ENCODE data around the gene GAS2L2. TPM values are rescaled to one million over a fixed set of nuclear protein-coding genes. Genes with fewer than 3 reads are reported as not detected.

The GAS2L2 gene
- total RNA-seq, 1 donor: not detected

DNA sequence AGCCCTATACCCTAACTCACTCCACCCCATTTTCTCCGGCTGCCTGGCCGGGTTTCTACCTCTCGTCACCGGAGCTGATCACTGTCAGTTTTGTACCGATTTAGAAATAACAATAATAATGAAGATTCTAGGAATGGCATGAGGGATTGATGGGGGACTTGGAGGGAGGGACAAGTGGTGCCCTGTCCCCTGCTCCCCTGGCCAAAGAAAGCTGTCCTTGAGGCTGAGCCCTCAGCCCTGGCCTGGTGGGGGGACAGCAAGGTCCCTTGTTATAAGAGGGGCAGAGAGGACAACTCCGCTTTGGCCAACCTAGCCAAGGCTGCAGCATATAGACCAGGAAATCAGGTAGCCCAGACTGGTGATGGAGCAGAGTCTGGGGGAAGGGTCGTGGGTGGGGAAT lies 10.5 kb downstream of the GAS2L2 start:
- TF ChIP-seq, protein P1, sequence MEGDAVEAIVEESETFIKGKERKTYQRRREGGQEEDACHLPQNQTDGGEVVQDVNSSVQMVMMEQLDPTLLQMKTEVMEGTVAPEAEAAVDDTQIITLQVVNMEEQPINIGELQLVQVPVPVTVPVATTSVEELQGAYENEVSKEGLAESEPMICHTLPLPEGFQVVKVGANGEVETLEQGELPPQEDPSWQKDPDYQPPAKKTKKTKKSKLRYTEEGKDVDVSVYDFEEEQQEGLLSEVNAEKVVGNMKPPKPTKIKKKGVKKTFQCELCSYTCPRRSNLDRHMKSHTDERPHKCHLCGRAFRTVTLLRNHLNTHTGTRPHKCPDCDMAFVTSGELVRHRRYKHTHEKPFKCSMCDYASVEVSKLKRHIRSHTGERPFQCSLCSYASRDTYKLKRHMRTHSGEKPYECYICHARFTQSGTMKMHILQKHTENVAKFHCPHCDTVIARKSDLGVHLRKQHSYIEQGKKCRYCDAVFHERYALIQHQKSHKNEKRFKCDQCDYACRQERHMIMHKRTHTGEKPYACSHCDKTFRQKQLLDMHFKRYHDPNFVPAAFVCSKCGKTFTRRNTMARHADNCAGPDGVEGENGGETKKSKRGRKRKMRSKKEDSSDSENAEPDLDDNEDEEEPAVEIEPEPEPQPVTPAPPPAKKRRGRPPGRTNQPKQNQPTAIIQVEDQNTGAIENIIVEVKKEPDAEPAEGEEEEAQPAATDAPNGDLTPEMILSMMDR (IDR thresholded peaks at IDR 0.05; ENCODE audit: insufficient read depth, low read length): no peak
- H3K4me3 ChIP-seq (ENCODE audit: low read depth, low read length): no peak overlapping the region
- no peak for DNase-seq (ENCODE audit: low read depth)

DNA sequence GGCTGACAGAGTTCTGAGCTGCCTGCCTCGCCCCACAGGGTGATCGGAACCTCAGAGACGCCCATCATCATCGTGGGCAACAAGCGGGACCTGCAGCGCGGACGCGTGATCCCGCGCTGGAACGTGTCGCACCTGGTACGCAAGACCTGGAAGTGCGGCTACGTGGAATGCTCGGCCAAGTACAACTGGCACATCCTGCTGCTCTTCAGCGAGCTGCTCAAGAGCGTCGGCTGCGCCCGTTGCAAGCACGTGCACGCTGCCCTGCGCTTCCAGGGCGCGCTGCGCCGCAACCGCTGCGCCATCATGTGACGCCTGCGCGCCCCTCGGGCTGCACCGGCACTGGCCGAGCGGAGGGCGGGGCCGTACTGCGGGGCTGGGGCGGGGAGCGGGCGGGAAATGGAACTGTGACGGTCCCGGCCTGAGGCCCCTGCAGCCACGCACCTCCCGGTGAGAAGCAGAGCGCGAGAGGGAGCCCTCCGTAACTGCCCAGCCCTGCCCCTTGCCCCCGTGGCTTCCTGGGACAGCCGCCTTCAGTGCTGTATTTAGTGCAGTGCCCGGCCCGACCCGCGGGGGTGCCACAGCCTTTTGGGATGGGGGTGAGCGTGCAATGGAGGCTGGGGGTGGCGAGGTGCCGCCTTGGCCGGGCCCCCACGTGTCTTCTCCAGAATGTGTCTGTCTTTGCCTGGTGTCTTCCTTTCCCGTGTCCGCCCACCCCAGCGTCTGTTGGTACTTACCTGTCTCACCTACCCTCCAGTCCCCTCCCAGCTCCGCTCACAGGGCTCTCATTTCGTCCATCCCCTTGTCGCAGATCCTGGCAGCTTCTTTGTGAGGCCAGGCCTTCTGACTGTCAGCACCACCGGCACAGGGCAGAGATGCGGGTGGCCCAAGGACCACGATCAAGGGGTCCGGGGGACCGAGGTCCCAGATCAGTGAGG lies 11.8 kb downstream of the GAS2L2 start:
- no peak for DNase-seq (ENCODE audit: low read depth)
- TF ChIP-seq, protein P1 (IDR thresholded peaks at IDR 0.05; ENCODE audit: insufficient read depth, low read length): no peak
- no peak overlapping the region for H3K4me3 ChIP-seq (ENCODE audit: low read depth, low read length)

DNA sequence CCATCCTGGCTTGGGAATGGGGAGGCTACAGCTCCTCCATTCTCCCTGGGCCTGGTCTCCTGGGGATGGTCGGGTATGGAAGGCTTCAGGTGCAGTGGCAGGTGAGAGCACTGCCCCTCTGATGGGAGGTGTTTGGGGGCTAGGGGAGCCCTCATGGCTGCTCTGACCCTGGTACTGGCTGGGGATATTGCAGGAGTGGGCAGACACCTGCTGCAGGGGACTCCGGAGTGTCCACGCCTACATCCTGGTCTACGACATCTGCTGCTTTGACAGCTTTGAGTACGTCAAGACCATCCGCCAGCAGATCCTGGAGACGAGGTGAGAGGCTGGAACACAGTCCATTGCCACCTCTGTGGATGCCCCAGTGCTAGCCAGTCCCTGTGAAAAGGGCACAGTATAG lies 12.8 kb downstream of the GAS2L2 start:
- TF ChIP-seq, protein P1 (IDR thresholded peaks at IDR 0.05; ENCODE audit: insufficient read depth, low read length): no peak
- no peak overlapping the region for H3K4me3 ChIP-seq (ENCODE audit: low read depth, low read length)
- no peak for DNase-seq (ENCODE audit: low read depth)

DNA sequence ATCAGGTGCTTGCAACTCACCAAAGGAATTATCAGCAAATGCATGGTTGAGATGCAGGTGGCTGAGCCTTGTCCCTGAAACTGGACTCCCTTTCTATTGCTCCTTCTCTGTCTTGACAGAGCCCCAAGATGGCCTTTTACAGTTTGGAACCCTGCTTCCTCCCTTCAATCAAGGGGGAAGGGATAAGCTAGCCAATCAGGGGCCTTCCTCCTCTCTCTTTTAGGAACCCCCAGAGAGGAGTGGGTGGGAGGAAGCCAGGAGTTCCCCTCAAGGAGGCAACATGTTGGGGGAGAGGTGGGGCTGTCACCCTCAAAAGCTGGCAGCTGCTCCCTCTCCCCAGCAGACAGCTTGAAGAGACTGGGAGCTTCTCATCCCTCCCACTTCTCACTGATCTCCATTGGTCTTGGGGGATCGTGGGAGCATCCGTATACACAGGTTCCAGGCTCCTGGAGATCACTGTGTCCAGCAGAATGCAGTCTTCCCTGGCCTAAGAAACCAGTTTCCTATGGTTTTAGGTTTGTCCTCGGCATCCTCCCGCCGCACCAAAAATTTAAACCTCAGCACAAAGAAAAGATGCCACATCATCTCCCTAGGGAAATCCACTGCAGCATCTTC lies 14.4 kb downstream of the GAS2L2 start:
- DNase-seq (ENCODE audit: low read depth): no peak
- TF ChIP-seq, protein P1 (IDR thresholded peaks at IDR 0.05; ENCODE audit: insufficient read depth, low read length): no peak

DNA sequence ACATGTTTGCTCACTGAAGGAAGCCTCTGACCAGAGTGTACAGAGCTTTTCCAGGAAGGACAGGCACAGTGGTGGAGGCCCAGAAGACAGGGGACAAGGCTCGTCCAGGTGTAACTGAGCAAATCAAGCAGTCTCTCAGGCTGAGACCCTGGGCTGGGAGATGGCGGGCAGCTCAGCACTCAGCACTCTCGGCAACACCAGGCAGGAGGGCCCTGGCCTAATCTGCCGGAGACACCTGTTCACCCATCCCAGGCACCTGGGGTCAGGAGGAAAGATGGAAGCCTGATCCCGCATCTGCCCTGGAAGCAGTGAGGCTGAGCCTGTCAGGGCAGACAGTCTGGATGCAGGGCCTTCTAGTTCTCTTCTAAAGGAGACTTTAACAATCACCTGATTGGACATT lies 16.8 kb downstream of the GAS2L2 start:
- DNase-seq (ENCODE audit: low read depth): no peak
- TF ChIP-seq, protein P1 (IDR thresholded peaks at IDR 0.05; ENCODE audit: insufficient read depth, low read length): no peak
- H3K4me3 ChIP-seq (ENCODE audit: low read depth, low read length): no peak overlapping the region

More for the DNA sequence above, 14.4 kb downstream of the GAS2L2 start:
- H3K4me3 ChIP-seq (ENCODE audit: low read depth, low read length): no peak overlapping the region

DNA sequence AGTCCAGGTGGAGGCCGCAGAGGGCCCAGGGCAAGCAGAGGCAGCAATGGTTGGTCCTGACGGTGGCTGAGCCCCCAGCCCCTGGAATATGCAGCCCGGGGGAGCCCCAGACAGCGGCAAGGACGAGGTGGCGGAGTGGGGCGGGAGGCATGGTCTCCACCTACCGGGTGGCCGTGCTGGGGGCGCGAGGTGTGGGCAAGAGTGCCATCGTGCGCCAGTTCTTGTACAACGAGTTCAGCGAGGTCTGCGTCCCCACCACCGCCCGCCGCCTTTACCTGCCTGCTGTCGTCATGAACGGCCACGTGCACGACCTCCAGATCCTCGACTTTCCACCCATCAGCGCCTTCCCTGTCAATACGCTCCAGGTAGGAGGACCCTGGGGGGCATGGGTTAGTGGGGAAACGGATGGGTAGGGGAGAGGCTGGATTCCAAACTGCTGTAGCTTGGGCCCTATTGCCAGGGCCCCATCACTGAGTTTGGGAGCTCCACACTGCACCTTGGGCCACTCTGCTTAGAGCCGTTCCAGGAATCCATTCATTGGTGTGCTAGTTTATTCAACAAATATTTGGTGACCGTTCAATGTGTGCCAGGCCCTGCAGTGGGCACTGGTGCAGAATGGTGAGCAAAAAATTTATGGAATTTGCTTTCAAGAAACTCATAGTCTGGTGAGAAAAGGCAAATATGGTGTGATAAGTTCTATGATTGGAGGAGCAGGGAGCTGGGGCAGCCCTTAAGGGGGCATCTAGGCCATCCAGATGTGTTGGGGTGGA lies 17.8 kb downstream of the GAS2L2 start:
- DNase-seq (ENCODE audit: low read depth): no peak
- TF ChIP-seq, protein P1 (IDR thresholded peaks at IDR 0.05; ENCODE audit: insufficient read depth, low read length): no peak
- no peak overlapping the region for H3K4me3 ChIP-seq (ENCODE audit: low read depth, low read length)
